Natural killer cell (primary cell): Measurements from ENCODE around the gene MPRIP. TPM values are rescaled to one million over a fixed set of nuclear protein-coding genes. Genes with fewer than 3 reads are reported as not detected.
A peak's percentile ranks its signal among the peaks of the same experiment; 100 is the strongest.

ENCODE experiments used
- ATAC-seq, 3 donors: fragments of 150-1000 bp in 2 of 3; fragments of 200-7000 bp in 1 of 3; cut with Tn5 transposase; 1 replicate in 1 of 3; 2 replicates in 2 of 3; pipeline ENCODE4 v1.10.0; 2021; ENCODE audit warnings: mild to moderate bottlenecking in 2 of 3, moderate library complexity in 2 of 3
- DNase-seq, 2 donors: peaks; one replicate each; pipeline versions ENCODE4 v3.0.0 to v3.0.0-alpha.2; 2013 to 2021; ENCODE audit warnings: mixed read lengths in 1 of 2
- H3K27ac ChIP-seq: one replicate; pipeline ENCODE4 v1.5.1; 2013; ENCODE audit warnings: mild to moderate bottlenecking, low read length
- H3K27me3 ChIP-seq: one replicate; pipeline ENCODE4 v1.6.1; 2013; ENCODE audit warnings: low read length; ENCODE audit not compliant: control insufficient read depth, insufficient read depth
- H3K36me3 ChIP-seq: one replicate; pipeline ENCODE4 v1.6.1; 2013; ENCODE audit warnings: low read length; ENCODE audit not compliant: control insufficient read depth, insufficient read depth
- H3K4me1 ChIP-seq: one replicate; pipeline ENCODE4 v1.6.1; 2013; ENCODE audit warnings: low read length; ENCODE audit not compliant: control insufficient read depth, insufficient read depth
- H3K4me3 ChIP-seq: one replicate; pipeline ENCODE4 v1.5.1; 2013; ENCODE audit warnings: low read length
- H3K9me3 ChIP-seq: one replicate; pipeline ENCODE4 v1.6.1; 2013; ENCODE audit warnings: low read length; ENCODE audit not compliant: control insufficient read depth, insufficient read depth
- H3K27ac Mint-ChIP-seq, 2 donors: one replicate each; pipeline ENCODE4 v1.8.0; 2022; ENCODE audit warnings: mild to moderate bottlenecking in 2 of 2, mixed read lengths in 2 of 2, moderate library complexity in 1 of 2
- H3K27me3 Mint-ChIP-seq, 2 donors: one replicate each; pipeline ENCODE4 v1.8.0; 2022; ENCODE audit warnings: low read depth in 2 of 2, mixed read lengths in 2 of 2
- H3K36me3 Mint-ChIP-seq: one replicate; pipeline ENCODE4 v1.8.0; 2022; ENCODE audit warnings: mixed read lengths
- H3K4me1 Mint-ChIP-seq, 2 donors: one replicate each; pipeline ENCODE4 v1.8.0; 2022; ENCODE audit warnings: mixed read lengths in 2 of 2
- H3K4me3 Mint-ChIP-seq: one replicate; pipeline ENCODE4 v1.8.0; 2022; ENCODE audit warnings: mild to moderate bottlenecking, moderate library complexity, mixed read lengths
- H3K9me3 Mint-ChIP-seq, 2 donors: one replicate each; pipeline ENCODE4 v1.8.0; 2022; ENCODE audit warnings: mixed read lengths in 2 of 2
- CTCF ChIP-seq: fragments of 200-600 bp; IDR thresholded peaks from one replicate; pipeline ENCODE4 v1.8.0; 2022; ENCODE audit warnings: antibody characterized with exemption
- WGBS: methylation state at CpG from one replicate; pipeline ENCODE4 v1.1.7; 2013; ENCODE audit warnings: missing lambda C conversion rate; ENCODE audit not compliant: insufficient coverage; 5-methylcytosine and 5-hydroxymethylcytosine counted together
- intact Hi-C: fragments of 100-400 bp; cut with micrococcal nuclease; formaldehyde crosslinking; loops from one replicate; pipeline ENCODE4 v1.14.2; 2022
- total RNA-seq, 4 donors: library from RNA; stranded (reverse); fragments of 120-200 nt in 1 of 4; gene quantifications; one replicate each; pipeline versions ENCODE4 v1.2.3 to v1.2.4, GENCODE V29; 2013 to 2022

MPRIP gene
- total RNA-seq, 3 donors from 2014 or later (not counting 1 experiment from before 2014, with no cell fraction given): 225 to 272 (median 229) TPM

DNA sequence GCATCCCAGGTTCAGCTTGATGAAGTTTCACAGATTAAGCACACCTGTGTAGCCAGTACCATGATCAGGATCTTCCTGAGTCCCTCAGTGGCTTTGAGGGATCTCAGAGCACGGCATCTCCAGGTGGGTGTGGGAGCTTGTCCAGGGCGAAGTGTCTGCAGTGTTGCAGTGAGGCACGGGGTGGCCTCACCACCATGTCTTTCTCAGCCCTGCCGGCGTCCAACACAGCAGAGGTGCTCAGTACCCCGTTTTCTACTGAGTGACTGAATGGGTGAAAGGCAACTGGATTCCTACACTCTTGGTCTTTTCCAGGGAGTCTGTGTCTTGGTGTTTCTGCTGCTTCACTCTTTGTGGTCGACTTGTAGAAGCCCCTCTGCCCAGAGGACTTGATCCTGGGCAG, 63.7 kb downstream of the MPRIP start:
- no peaks in the 10 kb centered on the region for H3K27me3 Mint-ChIP-seq
- DNase-seq (no peak), ATAC-seq (no peak)
- intact Hi-C loops: no loop called here
- H3K4me3 Mint-ChIP-seq: no peak overlapping the region
- no peaks in the 10 kb centered on the region for H3K27me3 ChIP-seq
- H3K9me3 ChIP-seq: no peaks in the 10 kb centered on the region
- H3K4me3 ChIP-seq: no peak overlapping the region
- peaks cover 35 to 57% of the 10 kb centered on the region in 2 donors for H3K4me1 Mint-ChIP-seq
- H3K4me1 ChIP-seq: peaks cover 44% of the 10 kb centered on the region
- 91% methylated on average over 7 of the region's 7 CpGs for WGBS
- no peaks in the 10 kb centered on the region for H3K9me3 Mint-ChIP-seq
- peak overlapping the region; percentile 84 to 95 for H3K27ac Mint-ChIP-seq
- TF ChIP-seq CTCF: no peak
- no peak overlapping the region for H3K27ac ChIP-seq
- peaks cover 3% of the 10 kb centered on the region for H3K36me3 ChIP-seq
- H3K36me3 Mint-ChIP-seq: no peaks in the 10 kb centered on the region

- no peak overlapping the region for H3K27ac ChIP-seq
- ATAC-seq: no peak
- 85% methylated on average over 3 of the region's 3 CpGs for WGBS
These were observed 64.5 kb downstream of the MPRIP start for GRCh38 chr17:17106756-17107155.

DNA sequence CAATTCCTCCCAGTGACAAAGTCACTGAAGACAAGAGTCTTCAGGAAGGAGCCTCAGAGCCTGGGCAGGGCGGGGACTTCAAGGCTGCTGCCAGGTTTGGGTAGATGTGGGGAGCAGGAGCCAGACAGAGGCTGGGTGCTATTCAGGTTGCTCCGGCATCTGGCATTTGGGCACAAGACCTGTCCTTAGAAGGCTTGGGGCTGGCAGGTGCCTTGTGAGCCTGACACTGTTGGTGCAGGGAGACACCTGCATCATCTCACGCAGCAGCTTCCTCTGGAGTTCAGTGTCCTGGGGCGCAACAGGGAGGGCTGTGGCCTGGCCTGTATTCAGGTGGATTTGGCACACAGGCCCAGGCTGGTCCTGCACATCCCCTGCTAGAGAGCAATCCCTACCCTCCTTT, 65.0 kb downstream of the MPRIP start:
- H3K4me3 Mint-ChIP-seq: no peak overlapping the region
- H3K27ac ChIP-seq: no peak overlapping the region
- no peak for TF ChIP-seq CTCF
- no peaks in the 10 kb centered on the region for H3K27me3 ChIP-seq
- peaks cover 53% of the 10 kb centered on the region for H3K4me1 ChIP-seq
- no peaks in the 10 kb centered on the region for H3K36me3 Mint-ChIP-seq
- H3K27me3 Mint-ChIP-seq: no peaks in the 10 kb centered on the region
- ATAC-seq (no peak), DNase-seq (no peak)
- H3K36me3 ChIP-seq: peaks cover 3% of the 10 kb centered on the region
- peaks cover 47 to 68% of the 10 kb centered on the region in 2 donors for H3K4me1 Mint-ChIP-seq
- 92% methylated on average over 4 of the region's 4 CpGs for WGBS
- intact Hi-C loops: no loop called here
- no peaks in the 10 kb centered on the region for H3K9me3 ChIP-seq
- no peak overlapping the region for H3K4me3 ChIP-seq
- H3K27ac Mint-ChIP-seq: peak overlapping the region; percentile 84 to 95
- H3K9me3 Mint-ChIP-seq: no peaks in the 10 kb centered on the region

More at GRCh38 chr17:17106756-17107155, 64.5 kb downstream of the MPRIP start:
- no peaks in the 10 kb centered on the region for H3K27me3 Mint-ChIP-seq
- peak overlapping the region; percentile 84 to 95 for H3K27ac Mint-ChIP-seq
- Histone ChIP-seq H3K4me3 (no peak overlapping the region), H3K9me3 (no peaks in the 10 kb centered on the region), H3K4me1 (peaks cover 52% of the 10 kb centered on the region), H3K27me3 (no peaks in the 10 kb centered on the region), H3K36me3 (peaks cover 3% of the 10 kb centered on the region)
- no peaks in the 10 kb centered on the region for H3K9me3 Mint-ChIP-seq
- TF ChIP-seq CTCF: no peak
- H3K4me1 Mint-ChIP-seq: peaks cover 43 to 62% of the 10 kb centered on the region in 2 donors
- no peaks in the 10 kb centered on the region for H3K36me3 Mint-ChIP-seq
- DNase-seq: no peak
- no peak overlapping the region for H3K4me3 Mint-ChIP-seq
- intact Hi-C loops: no loop called here

DNA sequence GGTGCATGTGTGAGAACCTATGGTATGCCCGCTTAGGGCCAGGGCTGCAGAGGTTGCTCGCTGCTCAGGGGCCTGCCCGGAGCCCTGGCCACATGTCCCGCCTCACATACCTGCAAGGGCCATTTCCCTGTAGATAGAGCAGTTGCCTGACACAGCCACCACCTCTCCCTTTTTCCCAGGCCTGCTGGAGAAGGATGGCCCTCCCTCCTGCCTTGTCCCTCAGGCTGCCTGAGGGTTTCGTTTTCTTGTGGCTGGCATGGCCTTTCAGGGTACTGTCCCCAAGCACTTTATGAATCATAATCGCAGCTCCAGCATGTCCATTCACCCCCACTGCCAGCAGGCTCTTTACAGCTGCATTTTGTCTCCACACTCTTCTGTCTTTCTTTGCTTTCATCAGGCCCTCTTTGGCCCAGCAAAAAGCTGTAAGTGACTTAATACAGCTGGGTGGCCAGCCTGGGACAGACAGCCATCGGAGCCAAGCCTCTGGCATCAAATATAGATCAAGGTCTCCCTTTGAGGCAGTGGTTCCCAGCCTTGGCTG, 65.7 kb downstream of the MPRIP start:
- peaks cover 3% of the 10 kb centered on the region for H3K36me3 ChIP-seq
- ATAC-seq (no peak), DNase-seq (no peak)
- WGBS: 72% methylated on average over 7 of the region's 7 CpGs
- no peaks in the 10 kb centered on the region for H3K36me3 Mint-ChIP-seq
- peak overlapping the region; percentile 84 to 95 for H3K27ac Mint-ChIP-seq
- no peaks in the 10 kb centered on the region for H3K27me3 ChIP-seq
- H3K27me3 Mint-ChIP-seq: no peaks in the 10 kb centered on the region
- intact Hi-C loops: no loop called here
- peaks cover 47 to 70% of the 10 kb centered on the region in 2 donors for H3K4me1 Mint-ChIP-seq
- H3K4me3 ChIP-seq: no peak overlapping the region
- TF ChIP-seq CTCF: no peak
- no peaks in the 10 kb centered on the region for H3K9me3 ChIP-seq
- no peaks in the 10 kb centered on the region for H3K9me3 Mint-ChIP-seq
- H3K27ac ChIP-seq: peak overlapping the region; percentile 73
- peaks cover 53% of the 10 kb centered on the region for H3K4me1 ChIP-seq
- no peak overlapping the region for H3K4me3 Mint-ChIP-seq
